ENCODE measurements around the gene PDGFRB. TPM values are rescaled to one million over a fixed set of nuclear protein-coding genes. Genes with fewer than 3 reads are reported as not detected.

The PDGFRB gene
- total RNA-seq, 1 experiment from 2014 or later, result 5.4 TPM

GRCh38 chr5:150146862-150147601 lies 8.6 kb downstream of the PDGFRB start:
- DNase-seq (ENCODE audit: low read depth), result no peak

DNA sequence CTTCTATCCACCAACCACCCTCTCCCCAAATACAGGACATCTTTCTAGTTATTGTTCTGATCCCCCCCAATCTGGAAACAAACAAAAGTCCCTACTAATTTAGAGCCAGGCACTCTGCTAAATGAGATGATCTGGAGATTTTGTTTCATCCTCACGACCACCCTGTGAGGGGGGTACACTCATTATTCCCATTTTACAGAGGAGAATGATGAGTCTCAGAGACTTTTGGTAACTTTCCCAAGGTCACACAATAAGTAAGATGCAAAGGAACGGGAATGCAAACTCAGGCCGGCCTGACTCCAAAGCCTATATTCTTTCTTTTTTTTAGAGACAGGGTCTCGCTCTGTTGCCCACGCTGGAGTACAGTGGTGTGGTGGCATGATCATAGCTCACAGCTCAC lies 9.4 kb downstream of the PDGFRB start:
- no peak for DNase-seq (ENCODE audit: low read depth)

- no peak for DNase-seq (ENCODE audit: low read depth)
Observed at GRCh38 chr5:150144879-150145278, 10.8 kb downstream of the PDGFRB start.

DNA sequence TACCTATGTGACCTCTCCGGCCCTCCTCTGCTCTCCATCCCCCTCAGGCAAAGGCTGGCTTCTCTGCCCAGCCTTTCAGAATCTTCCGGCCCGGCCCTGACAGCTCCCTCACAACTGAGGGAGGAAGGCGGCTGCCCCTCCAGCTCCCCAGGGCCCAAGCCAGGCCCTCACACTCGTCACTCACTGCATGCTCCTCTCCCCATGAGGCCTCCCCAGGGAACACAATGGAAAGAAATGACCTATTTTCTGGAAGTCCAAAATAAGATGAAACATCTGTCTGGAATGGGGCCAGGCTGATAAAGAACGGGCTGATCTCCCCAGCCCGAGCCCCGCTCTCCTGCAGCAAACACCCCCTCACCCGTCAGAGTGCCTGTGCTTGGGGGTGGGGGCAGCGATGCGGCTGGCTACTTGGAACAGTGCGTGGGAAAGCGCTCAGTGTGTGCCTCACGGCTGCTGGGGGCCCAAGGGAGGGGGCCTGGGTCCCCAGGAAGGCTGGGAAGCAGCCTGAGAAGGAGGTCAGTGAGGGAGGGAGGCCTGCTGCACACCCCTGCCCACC lies 11.3 kb downstream of the PDGFRB start:
- DNase-seq (ENCODE audit: low read depth), result no peak

GRCh38 chr5:150143350-150144245 lies 12.0 kb downstream of the PDGFRB start:
- DNase-seq (ENCODE audit: low read depth), result peak; percentile 82

DNA sequence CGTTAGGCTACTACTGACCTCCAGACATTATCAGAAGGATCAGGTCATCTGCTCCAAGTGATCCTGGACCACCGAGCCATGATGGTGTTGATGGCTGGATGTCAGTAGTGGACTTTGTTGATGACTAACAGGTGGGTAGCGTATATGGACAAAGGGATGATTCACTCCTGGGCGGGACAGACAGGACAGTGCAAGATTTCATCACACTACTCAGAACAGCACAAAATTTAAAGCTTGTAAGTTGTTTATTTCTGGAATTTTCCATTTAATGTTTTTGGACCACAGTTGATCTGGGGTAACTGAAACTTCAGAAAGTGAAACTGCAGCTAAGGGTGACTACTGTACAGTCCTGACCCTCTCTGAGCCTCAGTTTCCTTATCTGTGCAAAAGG lies 12.7 kb downstream of the PDGFRB start:
- peak; percentile 88 for DNase-seq (ENCODE audit: low read depth)

DNA sequence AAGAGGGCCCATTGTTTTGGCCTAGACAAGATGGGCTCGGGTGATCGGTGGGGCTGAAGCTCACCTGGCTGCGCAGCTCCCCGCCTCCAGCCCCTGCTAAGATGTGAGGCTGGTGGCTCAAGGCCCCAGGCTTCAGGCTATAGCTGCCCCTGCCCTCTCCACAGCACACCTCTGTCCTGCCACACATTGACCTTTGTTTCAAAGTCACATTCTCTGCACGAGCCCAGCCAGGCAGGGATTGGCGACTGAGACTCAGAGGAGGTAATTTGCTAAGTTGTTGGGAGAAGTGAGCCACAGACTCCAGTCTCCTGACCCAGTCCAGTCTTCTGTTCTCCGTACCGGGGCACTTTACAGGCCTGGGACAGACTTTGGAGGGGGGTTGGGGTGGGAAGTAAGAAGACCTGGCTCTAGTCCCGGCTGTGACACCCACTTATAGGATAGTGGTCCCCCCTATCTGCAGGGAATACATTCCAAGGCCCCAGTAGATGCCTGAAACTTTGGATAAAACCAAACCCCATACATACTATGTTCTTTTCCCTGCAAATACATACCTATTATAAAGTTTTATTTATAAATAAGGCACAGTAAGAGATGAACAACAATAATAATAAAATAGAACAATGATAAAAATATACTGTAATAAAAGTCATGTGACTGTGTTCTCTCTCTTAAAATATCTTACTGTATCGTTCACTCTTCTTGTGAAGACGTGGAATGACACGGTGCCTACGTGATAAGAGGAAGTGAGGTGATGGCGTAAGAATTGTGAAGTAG lies 13.3 kb downstream of the PDGFRB start:
- no peak for DNase-seq (ENCODE audit: low read depth)

DNA sequence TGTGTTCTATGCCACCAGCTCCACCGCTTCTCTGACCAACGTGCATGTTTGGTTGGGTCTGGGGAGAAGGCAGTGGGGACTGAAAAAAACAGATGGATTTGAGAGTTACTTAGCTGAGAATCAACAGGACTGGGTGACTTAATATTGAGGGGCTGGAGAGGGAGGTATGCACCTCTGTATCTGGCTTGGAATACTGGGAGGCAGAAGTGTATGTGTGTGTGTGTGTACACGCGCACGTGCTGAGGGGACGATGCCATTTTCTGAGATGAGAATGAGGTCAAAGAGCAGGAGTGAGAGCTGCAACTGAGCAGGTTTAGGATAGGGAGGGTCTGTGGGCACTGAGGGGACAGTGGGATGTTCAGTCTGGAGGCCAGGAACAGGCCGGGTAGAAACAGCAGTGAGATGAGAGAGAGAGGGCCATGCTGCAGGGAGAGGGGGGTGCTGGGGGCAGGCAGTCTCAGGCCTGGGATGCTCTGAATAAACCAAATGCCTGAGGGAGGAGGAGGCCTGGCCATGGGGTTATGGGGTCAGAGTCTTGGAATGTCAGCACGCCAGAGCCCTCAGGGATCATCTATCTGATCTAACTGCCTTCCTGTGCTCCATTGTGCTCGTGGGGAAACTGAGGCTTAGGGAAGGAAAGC lies 14.0 kb downstream of the PDGFRB start:
- DNase-seq (ENCODE audit: low read depth), result no peak

DNA sequence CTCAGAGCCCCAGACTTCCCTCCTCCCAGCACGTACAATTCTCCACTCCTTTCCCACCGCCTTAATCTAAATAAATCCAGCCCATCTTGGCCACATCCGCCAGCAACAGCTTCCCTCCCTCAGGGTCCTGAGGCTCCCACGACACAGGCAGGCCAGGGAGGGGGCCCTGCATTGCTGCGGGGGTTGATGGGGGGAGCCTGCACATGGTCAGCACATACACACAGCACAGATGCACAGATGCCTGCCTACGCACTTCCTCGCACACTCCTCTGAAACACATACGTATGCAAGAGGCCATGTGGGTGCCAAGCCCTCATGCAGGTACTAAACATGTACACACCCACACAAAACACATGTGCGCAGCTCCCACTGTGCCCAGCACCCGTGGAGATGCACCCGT lies 14.8 kb downstream of the PDGFRB start:
- DNase-seq (ENCODE audit: low read depth), result no peak

DNA sequence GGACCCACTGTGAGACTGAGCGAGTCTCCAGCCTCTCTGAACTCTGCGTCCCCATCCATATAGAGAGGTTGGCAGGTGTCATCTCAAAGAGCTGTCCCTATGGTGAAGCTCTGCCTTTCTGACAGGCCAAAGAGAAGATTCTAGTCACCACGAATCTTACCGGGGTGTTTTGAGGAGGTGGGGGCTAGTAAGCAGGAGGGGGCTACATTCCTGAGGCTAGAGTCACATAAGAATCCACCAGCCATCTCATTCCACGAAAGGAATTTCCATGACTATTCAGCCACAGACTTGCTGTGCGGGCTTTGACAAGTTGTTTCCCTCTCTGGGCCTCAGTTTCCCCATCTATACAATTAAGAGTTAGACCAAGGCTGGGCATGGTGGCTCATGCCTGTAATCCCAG lies 16.3 kb downstream of the PDGFRB start:
- peak; percentile 35 for DNase-seq (ENCODE audit: low read depth)

DNA sequence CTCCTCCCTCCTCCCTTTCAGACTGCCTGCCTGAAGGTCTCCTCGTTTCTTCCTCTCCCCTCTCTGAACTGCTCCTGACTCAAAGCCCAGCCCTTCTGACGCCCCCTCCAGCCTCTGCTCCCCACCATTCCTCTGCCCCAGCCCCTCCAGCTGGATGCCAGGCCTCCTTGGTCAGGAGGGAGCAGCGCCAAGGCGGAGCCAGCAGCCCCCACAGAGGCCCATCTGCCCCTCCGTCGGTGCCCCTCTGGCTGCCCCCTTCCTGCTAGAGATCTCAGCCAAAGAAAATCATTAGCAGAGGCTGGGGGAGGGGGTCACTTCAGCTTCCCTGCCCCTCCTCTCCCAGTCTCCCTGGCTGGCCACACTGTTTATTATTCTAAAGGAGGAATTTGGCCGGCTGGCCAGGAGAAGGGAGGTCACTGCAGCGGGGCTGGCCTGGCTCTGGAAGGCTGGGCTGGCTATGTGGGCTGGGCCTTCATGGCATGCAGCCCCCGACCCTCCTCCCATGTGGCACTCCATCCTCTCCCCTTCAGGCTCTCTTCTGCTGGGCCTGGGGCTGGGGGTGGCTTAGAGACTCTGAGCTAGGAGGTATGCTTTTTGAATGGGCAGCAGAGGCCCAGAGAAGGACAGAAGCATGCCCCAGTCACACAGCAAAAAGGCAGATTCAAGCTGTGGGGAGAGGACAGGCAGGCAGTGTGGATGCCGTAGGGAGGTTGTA lies 16.9 kb downstream of the PDGFRB start:
- DNase-seq (ENCODE audit: low read depth), result peak; percentile 65

DNA sequence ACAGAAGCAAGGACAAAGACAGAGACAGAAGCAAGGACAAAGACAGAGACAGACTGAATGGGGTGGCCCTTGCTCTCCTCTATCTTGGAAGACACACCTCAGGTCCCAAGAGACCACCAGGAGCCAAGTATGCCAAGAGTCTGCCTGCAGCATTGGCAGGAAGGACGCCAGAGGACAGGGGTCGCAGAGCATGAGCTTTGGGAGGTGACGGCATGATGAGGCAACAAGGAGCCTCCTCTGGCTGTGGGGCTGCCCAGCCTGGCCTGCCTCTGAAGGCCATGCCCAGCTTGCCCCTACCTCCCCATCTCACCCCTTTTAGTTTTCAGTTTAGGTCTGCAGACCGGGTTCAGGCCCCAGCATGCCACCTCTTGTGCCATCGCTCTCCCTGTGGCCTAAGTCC lies 17.6 kb downstream of the PDGFRB start:
- DNase-seq (ENCODE audit: low read depth), result no peak

- DNase-seq (ENCODE audit: low read depth), result peak; percentile 68
Observed at GRCh38 chr5:150137168-150137957, 18.3 kb downstream of the PDGFRB start.

- no peak for DNase-seq (ENCODE audit: low read depth)
Observed at GRCh38 chr5:150136305-150137167, 19.1 kb downstream of the PDGFRB start.

DNA sequence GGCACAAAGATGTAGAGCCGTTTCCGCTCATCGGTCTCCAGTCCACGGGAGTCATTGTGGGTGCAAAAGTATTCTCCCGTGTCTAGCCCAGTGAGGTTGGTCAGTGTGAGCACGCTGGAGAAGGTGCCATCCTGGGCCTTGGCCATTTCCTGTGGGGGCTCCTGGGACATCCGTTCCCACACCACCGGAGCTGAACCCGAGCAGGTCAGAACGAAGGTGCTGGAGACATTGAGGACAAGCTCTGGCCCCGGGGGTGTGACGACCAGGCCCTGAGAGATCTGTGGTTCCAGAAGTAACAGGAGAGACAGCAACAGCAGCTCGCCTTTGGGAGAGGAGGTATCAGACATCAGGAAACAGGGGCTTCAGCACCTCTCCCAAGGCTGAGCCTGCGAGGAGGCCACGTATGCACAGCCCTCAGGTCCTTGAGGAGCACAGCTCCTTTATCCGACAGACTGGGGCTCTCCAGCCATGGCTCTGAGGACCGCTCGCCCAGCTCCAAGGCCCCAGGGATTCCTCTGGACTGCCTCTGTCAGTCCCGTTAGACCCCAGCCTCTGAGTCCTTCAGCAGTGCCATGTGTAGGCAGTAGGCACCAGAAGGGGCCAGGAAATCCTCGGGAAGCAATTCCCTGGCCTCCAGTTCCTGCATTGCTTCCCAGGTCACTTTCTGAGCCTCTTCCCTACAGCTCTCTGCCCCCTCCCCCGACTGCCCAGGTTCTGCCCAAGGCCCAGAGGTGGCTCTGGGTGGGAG lies 19.9 kb downstream of the PDGFRB start:
- no peak for DNase-seq (ENCODE audit: low read depth)

- DNase-seq (ENCODE audit: low read depth), result no peak
Observed at GRCh38 chr5:150134198-150134588, 21.5 kb downstream of the PDGFRB start.

DNA sequence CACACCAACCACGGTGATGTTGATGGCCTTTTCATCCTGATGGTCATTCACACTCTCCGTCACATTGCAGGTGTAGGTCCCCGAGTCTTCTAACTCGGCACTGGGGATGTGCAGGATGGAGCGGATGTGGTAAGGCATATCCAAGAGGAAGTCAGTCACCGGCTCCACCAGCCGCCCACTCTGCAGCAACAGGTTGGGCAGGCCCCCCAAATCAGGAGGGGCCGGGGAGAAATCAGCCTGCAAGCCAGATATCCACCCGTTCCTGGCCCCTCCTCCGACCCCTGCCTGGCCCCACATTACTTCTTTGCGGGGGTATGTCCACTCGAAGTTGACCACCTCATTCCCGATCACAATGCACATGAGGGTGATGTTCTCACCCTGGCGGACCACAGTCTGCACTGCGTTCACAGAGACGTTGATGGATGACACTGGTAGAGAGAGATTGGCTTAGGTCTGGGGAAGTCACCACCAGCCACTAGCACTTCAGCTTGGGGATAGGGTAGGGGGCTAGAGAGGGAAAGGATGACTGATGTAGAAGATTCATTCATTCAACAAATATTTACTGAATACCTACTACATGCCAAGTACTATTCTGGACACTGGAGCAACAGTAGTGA lies 22.0 kb downstream of the PDGFRB start:
- no peak for DNase-seq (ENCODE audit: low read depth)

Data from HT1080 (cell line).